Vagina (tissue), 2 donors: ENCODE data around the gene MICAL3.

ENCODE experiments used
- POLR2AphosphoS5 ChIP-seq, 2 donors: sonication (generic); formaldehyde crosslinking; IDR thresholded peaks; one replicate each; pipeline ENCODE4 v1.9.0; 2017; ENCODE audit warnings: antibody characterized with exemption in 2 of 2, mild to moderate bottlenecking in 2 of 2, low read depth in 1 of 2; ENCODE audit not compliant: insufficient read depth in 1 of 2
- TF ChIP-seq, protein P1 (sequence below), 3 experiments: fragments of 450-650 bp in 2 of 3; fragments of 200-600 bp in 1 of 3; sonication (generic) in 1 of 3; IDR thresholded peaks; one replicate each; pipeline ENCODE4 v1.5.1; 2017 to 2019; ENCODE audit warnings: antibody characterized with exemption in 3 of 3, mild to moderate bottlenecking in 2 of 3, moderate library complexity in 2 of 3

DNA sequence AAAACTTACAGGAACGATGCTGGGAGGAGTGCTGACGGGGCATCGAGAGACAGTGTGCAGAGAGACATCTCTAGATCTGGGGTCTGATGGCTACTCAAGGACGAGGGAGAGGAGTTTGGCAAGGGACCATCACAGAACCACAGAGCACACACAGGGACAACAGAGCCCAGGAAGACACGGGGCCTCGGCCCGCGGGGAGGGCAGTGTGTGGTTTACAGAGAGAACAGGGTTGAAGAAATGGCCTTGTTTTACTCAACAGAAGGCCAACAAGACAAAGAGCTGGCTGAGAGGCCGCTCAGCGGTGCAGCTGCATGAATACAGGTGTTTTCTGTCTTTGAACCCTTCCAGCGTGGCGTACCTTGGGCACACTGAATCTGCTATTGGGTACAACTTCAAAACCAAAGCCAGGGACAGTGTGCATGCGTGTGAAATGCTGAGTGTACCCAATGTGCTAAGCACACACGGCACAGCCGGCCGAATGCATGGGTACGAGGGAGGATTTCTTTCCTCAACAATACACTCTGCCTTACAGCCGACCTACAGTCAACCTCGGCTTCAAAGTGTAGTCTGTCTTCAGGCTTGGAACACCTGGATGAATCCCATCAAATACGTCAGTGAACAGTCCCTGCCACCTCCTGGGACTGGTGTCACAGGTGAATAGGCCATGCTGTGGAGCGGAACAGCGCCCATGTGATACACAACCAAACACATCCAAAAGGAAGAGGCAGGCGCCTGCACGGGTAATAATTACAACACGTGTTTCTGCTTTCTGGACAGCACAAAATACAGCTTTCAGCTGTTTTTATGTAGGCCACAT lies 229.4 kb downstream of the MICAL3 start:
- TF ChIP-seq, protein P1, sequence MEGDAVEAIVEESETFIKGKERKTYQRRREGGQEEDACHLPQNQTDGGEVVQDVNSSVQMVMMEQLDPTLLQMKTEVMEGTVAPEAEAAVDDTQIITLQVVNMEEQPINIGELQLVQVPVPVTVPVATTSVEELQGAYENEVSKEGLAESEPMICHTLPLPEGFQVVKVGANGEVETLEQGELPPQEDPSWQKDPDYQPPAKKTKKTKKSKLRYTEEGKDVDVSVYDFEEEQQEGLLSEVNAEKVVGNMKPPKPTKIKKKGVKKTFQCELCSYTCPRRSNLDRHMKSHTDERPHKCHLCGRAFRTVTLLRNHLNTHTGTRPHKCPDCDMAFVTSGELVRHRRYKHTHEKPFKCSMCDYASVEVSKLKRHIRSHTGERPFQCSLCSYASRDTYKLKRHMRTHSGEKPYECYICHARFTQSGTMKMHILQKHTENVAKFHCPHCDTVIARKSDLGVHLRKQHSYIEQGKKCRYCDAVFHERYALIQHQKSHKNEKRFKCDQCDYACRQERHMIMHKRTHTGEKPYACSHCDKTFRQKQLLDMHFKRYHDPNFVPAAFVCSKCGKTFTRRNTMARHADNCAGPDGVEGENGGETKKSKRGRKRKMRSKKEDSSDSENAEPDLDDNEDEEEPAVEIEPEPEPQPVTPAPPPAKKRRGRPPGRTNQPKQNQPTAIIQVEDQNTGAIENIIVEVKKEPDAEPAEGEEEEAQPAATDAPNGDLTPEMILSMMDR (IDR thresholded peaks at IDR 0.05), result no peak
- TF ChIP-seq POLR2AphosphoS5 (IDR thresholded peaks at IDR 0.05; ENCODE audit: insufficient read depth in 1 of 2, low read depth in 1 of 2), result no peak
